Activated CD4-positive, alpha-beta T cell treated with anti-CD3 and anti-CD28 coated beads, Interleukin-2, amount 50 U/mL, for 24 hours (primary cell): ENCODE data around the gene HSPB3.
"Not testable (repeated sequence)": the region's sequence is repeated elsewhere in the genome, so short reads cannot be mapped to it uniquely, and the experiment has no call there.

Experiments
- DNase-seq, 2 donors: peaks; one replicate each; pipeline ENCODE4 v3.0.0-alpha.2; 2020; ENCODE audit warnings: low read depth in 1 of 2, low spot score in 1 of 2

The HSPB3 gene

GRCh38 chr5:54455413-54456157 lies at the start of gene HSPB3:
Gene HSPB3 (plus strand): TSS chr5:54455699. CDS start chr5:54455790, 91 bp downstream.
- DNase-seq: no peak

- DNase-seq: no peak
These were observed 44.3 kb upstream of the HSPB3 start for GRCh38 chr5:54411176-54411575.

GRCh38 chr5:54412913-54413312 lies 42.6 kb upstream of the HSPB3 start:
- no peak for DNase-seq

- DNase-seq: no peak
These were observed 40.4 kb upstream of the HSPB3 start for GRCh38 chr5:54415147-54415546.

- no peak for DNase-seq
These were observed 39.5 kb upstream of the HSPB3 start for GRCh38 chr5:54415896-54416601.

GRCh38 chr5:54419573-54420423 lies 35.7 kb upstream of the HSPB3 start:
- peak in 1 of 2 donors; percentile 17 for DNase-seq

- not testable (repeated sequence) for DNase-seq
These were observed 35.0 kb upstream of the HSPB3 start for GRCh38 chr5:54420511-54420910.

- DNase-seq: no peak
These were observed 33.5 kb upstream of the HSPB3 start for GRCh38 chr5:54421976-54422375.

- no peak for DNase-seq
These were observed 30.2 kb upstream of the HSPB3 start for GRCh38 chr5:54425258-54425657.

- no peak for DNase-seq
These were observed 29.3 kb upstream of the HSPB3 start for GRCh38 chr5:54426209-54426608.

GRCh38 chr5:54434650-54435049 lies 20.8 kb upstream of the HSPB3 start:
- not testable (repeated sequence) for DNase-seq

- no peak for DNase-seq
These were observed 16.7 kb upstream of the HSPB3 start for GRCh38 chr5:54438620-54439389.

GRCh38 chr5:54440456-54440893 lies 15.0 kb upstream of the HSPB3 start:
- DNase-seq: no peak

- DNase-seq: no peak
These were observed 13.2 kb upstream of the HSPB3 start for GRCh38 chr5:54442271-54442670.

GRCh38 chr5:54443270-54443669 lies 12.2 kb upstream of the HSPB3 start:
- no peak for DNase-seq

GRCh38 chr5:54445691-54446378 lies 9.7 kb upstream of the HSPB3 start:
- DNase-seq: no peak

- DNase-seq: no peak
These were observed 9.1 kb upstream of the HSPB3 start for GRCh38 chr5:54446379-54446732.

GRCh38 chr5:54449923-54450322 lies 5.6 kb upstream of the HSPB3 start:
- DNase-seq: no peak

- DNase-seq: no peak
These were observed 5.0 kb upstream of the HSPB3 start for GRCh38 chr5:54450542-54450941.

- no peak for DNase-seq
These were observed 2.5 kb upstream of the HSPB3 start for GRCh38 chr5:54453046-54453445.
